Measurements from ENCODE around the gene CFAP65.
A peak's percentile ranks its signal among the peaks of the same experiment; 100 is the strongest.

The CFAP65 gene

GRCh38 chr2:219003979-219004378, 37.3 kb downstream of the CFAP65 start:
- no peak for DNase-seq

DNA sequence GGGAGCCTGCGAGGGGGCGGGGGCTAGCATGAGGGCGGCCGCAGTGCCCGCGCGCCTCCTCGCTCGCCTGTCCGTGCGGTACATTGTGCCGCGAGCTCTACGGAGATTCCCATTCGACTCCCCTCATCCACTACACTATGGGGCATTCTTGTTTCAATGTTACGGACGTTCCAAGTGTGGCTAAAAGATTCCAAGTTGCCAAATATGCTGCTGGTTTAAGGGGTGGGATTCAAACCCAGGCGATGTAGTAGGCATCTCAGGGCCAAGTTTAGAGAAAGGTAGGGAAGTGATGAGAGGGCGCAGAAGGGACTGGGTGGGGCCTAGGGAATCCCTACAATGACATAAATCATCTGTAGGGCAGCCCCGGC, 38.1 kb downstream of the CFAP65 start:
- DNase-seq = peak in 1 of 3 donors; percentile 67

DNA sequence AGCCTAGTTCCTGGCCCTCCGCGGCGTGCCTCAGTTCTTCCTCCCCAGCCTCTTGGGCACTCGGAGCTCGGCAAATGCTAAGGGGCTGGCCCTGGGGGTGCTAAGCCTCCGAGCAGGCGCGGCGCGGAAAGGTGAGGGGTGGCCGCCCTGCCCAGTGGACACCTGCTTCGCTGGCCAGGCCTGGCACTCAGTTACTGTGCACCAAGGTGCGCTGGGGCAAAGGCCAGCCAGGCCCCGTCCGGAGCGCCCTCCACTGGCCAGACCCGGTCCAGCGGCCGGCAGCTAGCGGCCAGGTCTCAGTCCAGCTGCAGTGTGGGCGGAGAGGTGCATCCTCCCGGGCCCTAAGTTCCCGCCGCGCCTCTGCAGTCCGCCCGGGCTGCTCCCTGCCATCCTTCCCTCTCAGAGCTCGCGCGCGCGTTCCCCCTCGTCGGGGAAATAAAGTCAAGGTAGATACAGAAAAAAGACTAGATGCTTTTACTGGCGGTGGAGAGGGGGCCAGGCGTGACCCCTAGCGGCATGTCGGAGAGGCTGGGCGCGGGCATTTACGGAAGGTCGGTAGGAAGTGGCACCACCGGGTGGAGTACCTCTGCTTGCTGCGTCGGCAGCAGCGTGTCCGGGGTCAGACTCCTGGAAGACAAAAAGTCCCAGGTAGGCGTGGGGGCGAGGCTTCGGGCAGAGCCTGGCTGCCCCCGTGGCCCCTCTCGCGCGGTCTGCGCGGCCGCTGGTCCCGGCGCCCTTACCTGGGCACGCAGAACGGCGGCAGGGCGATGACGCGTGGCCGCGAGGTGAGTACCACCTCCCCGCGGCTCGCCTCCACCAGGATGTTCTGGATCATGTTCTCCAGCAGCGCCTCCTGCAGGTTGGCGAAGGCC, 38.7 kb downstream of the CFAP65 start:
- peak; percentile 42 to 46 (median 44) for DNase-seq

- peak in 1 of 3 donors; percentile 29 for DNase-seq
Observed at GRCh38 chr2:219001577-219002394, 39.5 kb downstream of the CFAP65 start.

DNA sequence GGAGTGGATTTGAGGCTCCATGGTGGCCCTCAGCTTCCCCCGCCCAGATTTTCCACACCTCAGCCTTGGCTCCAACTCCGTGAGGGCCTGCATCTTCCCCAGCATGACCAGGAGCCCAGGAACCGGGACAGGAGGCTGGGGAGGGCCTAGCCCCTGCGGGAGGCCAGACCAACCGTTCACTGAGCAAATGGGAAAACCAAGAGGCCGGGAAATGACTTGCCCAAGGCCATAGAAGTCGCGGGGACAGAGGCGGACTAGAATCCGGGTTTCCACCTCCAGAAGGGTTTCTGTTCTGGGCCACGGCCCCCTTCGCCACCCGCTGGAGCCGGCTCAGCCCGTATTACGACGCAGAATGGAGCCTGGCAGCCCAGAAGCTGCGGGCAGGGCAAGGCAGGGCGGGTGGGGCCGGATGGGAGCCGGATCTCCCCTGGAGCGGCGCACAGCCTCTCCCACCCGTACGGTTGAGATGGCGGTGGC, 40.2 kb downstream of the CFAP65 start:
- no peak for DNase-seq

GRCh38 chr2:219000569-219000960, 40.8 kb downstream of the CFAP65 start:
- DNase-seq = no peak

DNA sequence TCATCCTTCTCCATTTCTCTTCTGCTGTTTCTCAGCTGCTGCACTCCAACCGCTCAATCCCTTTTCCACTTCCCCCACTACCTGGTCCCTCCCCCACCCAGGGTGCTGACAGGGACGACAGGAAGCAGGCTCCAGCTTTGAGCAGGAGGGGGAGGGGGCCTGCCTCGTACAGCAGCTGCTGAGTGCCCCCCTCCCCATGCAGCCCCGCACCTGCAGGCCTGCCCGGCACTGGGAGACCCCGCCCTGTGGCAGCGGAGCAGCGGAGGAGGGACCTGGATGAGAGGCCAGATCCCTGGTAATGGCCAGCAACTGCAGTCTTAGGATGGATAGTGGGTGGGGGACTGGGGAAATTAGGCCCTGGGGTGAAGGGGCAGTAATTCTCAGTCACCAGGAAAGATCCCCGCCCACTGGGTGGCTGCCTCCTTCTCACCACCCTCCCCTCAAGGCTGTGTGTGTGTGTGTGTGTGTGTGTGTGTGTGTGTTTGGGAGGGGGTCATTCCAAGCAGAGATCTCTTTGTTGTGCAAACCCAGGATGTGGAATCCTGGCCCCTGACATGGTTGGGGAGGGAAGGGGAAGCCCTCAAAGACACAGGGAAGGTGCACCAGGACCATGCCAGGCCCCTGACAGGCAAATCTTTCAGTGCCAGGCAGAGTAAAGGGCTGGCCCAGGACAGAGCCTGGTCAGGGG, 41.3 kb downstream of the CFAP65 start:
- DNase-seq = peak in 1 of 3 donors; percentile 43

DNA sequence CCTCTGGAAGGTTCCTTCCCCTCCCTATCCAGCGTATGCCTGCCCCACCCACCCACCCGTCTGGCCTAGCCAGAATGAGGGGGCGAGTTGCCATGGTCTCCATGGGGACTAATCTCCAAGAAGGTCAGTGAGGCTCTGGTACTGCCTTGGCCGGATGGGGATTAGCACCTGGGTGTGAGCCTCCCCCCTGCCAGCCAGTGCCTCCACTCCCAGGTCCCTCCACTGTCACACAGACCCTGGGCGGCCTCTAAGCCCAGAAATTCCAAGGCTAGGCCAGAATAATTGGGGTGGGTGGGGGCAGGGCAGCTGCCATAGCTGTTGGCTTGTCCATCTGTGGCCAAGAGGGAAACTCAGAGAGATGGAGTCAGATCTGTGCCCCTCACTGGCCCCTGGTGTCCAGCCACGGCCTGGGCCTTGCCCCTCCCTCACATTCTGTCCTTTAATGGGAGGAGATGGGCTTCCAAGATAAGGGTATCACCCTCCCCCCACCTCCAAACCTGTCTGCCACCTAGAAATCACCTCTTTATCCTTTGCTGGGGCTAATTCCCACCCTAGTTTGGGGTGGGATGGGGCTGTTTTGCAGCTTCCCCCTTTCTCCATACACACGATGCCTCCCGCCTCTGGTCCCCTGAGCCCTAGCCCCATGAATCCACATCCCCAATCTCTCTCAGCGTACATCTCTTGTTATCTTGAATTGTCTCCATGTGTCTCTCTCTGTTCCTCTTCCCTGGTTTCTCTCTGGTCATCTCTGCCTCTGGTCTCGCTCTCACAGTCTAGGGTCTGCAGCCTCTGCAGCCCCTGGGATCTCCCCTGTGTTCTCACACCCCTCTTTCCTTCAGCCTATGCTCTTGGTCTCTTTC, 42.1 kb downstream of the CFAP65 start:
- no peak for DNase-seq

DNA sequence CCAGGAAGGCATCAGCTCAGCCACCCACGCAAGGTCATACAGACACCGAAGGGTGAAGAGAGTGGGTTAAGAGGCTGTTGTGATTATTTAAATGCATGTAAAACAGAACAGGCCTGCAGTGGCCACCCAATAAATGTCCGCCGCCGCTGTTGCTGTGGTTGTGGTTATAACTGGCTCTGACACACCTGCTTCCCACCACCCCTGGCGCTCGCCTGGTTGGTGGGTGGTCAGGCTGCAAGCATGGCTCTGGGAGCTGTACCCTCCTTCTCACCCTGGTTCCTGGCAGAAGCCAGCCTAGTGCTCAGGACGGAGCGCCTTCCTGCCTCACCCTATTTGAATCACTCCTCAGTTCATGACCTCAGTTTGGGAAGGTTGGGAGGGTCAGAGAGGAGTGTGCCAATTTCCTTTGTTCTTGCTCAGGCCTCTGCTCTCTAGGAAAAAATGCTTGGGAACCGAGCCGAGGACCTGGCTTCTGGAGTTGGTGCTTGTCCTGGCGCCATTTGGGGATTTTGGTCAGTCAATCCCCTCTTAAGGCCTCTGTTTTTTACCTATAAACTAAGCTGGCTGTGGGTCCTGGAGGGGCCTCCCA, 42.8 kb downstream of the CFAP65 start:
- DNase-seq = no peak

DNA sequence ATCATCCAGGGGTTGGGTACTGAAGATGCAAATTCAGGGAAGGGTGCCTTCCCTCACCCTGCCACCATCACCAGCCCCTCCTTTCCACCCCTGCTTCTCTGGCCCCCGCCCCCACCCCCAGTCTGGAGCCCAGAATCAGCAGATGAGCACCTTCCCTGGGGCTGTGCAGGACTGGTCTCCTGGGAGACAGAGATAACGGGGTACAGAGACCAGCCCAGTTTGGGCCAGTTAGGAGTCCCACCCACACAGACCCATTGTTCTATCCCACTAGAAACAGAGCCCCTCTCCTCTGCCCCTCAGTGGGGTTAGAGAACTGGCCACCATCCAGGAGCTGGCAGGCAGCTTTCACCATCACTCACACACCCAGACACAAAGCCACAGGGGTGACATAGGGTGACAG, 43.6 kb downstream of the CFAP65 start:
- no peak for DNase-seq

GRCh38 chr2:218996937-218997336, 44.4 kb downstream of the CFAP65 start:
- no peak for DNase-seq

- DNase-seq = peak; percentile 93 to 96 (median 94)
Observed at GRCh38 chr2:218995972-218996711, 45.2 kb downstream of the CFAP65 start.

DNA sequence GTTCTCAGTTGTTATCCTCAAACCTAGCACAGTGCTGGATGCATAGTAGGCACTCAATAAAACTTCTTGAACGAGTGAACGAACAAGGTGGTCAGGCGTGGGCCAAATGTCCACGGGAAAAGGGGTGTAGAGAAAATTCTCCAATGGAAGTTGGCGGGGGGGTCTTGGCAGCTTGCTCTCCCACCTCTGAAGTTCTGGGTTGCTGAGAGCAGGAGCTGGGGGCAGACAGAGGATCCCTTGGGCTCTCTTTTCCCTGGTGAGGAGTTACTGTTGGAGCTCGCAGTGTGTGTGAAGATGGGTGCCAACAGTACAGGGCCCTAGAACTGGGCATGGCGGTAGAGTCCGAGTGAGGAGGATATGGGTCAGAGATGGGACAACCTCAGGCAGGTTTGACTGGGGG, 45.8 kb downstream of the CFAP65 start:
- no peak for DNase-seq

- DNase-seq = peak in 2 of 3 donors; percentile 20 to 47
Observed at GRCh38 chr2:218993345-218994315, 47.7 kb downstream of the CFAP65 start, which contains the start of gene CRYBA2. Gene CRYBA2, minus strand, starts transcription at chr2:218993422. Its CDS starts 246 bp downstream, at chr2:218993176.

DNA sequence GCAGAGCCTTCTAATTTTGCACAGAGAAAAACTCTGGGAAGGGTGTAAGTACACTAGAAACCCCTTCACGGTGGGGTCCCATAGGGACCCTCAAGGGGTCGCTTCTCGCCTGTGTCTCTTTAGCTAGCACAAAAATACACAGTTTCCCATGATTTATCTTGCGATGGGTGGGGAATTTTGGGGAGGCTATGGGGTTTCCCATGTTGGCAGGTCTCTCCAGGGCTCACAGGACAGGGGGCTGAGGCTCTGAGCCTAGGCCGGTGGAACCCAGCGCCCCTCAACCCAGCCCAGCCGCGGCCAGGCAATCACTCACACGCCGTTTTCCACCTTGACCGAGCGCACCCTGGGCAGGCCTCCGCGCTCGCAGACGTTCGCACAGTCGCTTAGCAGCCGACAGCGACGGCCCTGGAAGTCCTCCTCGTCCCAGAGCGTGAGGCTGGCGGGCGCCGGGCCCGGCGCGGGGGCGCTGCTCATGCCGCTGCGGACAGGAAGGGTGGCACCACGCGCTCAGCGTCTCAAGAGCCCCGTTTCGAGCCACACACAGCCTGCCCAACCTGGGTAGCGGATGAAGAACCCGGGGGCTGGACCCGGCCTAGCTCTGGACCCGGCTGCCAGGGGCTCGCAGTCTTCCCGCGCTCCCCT, 48.5 kb downstream of the CFAP65 start:
- DNase-seq = peak in 2 of 3 donors; percentile 28 to 62

DNA sequence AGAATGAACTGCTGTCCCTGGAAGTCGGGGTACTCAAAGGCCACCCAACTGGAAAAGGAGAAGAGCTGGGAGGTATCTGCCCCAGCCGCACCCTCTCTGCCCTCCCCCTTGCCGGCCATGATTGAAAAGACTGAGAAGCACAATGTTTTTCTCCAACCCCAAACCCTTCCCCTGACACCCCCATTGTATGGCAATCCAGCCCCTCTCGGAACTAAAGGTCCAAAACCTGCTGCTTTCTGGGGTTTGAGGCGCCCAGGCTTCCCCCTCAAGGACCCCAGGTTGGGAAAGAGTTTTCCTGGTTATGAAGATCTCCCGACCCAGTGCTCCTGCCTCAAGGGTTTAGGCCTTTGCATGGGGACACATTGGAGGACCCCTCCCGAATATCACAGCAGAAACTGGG, 49.1 kb downstream of the CFAP65 start:
- no peak for DNase-seq

- DNase-seq = no peak
Observed at GRCh38 chr2:218991674-218992168, 49.6 kb downstream of the CFAP65 start.

GRCh38 chr2:218990612-218991011, 50.7 kb downstream of the CFAP65 start:
- DNase-seq = no peak

- DNase-seq = no peak
Observed at GRCh38 chr2:218990052-218990451, 51.3 kb downstream of the CFAP65 start.

Measured in suppressor macrophage treated with lipopolysaccharide for 1 hour (primary cell).